OCI-LY3 (cell line): ENCODE results near the gene HARS2.
"Not testable (repeated sequence)": the region's sequence is repeated elsewhere in the genome, so short reads cannot be mapped to it uniquely, and the experiment has no call there.

Source experiments
- H2AFZ ChIP-seq: fragments of 200-600, 300-600 bp; shearing (Covaris generic); 2 replicates; pipeline ENCODE4 v1.6.0; 2014; ENCODE audit warnings: antibody characterized with exemption, low read depth, low read length
- H3K27ac ChIP-seq: fragments of 200-600, 300-600 bp; sonication (generic); 2 replicates; pipeline ENCODE4 v1.5.1; 2014; ENCODE audit warnings: mild to moderate bottlenecking, low read length, moderate library complexity, mixed read lengths
- H3K27me3 ChIP-seq: fragments of 200-600, 300-600 bp; sonication (generic); 2 replicates; pipeline ENCODE4 v1.6.1; 2014; ENCODE audit warnings: low read depth, low read length, mixed read lengths
- H3K36me3 ChIP-seq: fragments of 200-600, 300-600 bp; sonication (generic); replicated peaks from 2 replicates; pipeline ENCODE3; 2014; ENCODE audit warnings: low read depth, low read length, mixed read lengths
- H3K4me1 ChIP-seq: fragments of 300-600, 200-600 bp; sonication (generic); 2 replicates; pipeline ENCODE4 v1.6.1; 2014; ENCODE audit warnings: low read length, mixed read lengths
- H3K4me2 ChIP-seq: fragments of 200-600, 300-600 bp; sonication (generic); 2 replicates; pipeline ENCODE4 v1.6.1; 2014; ENCODE audit warnings: low read length, mixed read lengths
- H3K4me3 ChIP-seq: fragments of 300-600, 200-600 bp; sonication (generic); 2 replicates; pipeline ENCODE4 v1.5.1; 2014; ENCODE audit warnings: antibody characterized with exemption, mild to moderate bottlenecking, low read length, moderate library complexity
- H3K79me2 ChIP-seq: fragments of 300-600, 200-600 bp; shearing (Covaris generic); 2 replicates; pipeline ENCODE4 v1.6.1; 2014; ENCODE audit warnings: mild to moderate bottlenecking, low read length, mixed read lengths
- H3K9ac ChIP-seq: fragments of 300-600, 200-600 bp; shearing (Covaris generic); 2 replicates; pipeline ENCODE4 v1.6.0; 2014; ENCODE audit warnings: mild to moderate bottlenecking, low read length, moderate library complexity
- H3K9me3 ChIP-seq: fragments of 200-600, 300-600 bp; shearing (Covaris generic); 2 replicates; pipeline ENCODE4 v1.6.1; 2014; ENCODE audit warnings: low read length, mixed read lengths; ENCODE audit not compliant: insufficient read depth
- H4K20me1 ChIP-seq: fragments of 200-600, 300-600 bp; sonication (generic); 2 replicates; pipeline ENCODE4 v1.6.1; 2016; ENCODE audit warnings: low read length, mixed read lengths; ENCODE audit not compliant: insufficient read depth
- CTCF ChIP-seq: fragments of 200-600, 300-600 bp; sonication (generic); IDR thresholded peaks from 2 replicates; pipeline ENCODE4 v1.5.1; 2014; ENCODE audit warnings: antibody characterized with exemption, low read length, low read depth
- EZH2phosphoT487 ChIP-seq: fragments of 200-600 bp; shearing (Covaris generic); IDR thresholded peaks from 2 replicates; pipeline ENCODE4 v1.6.1; 2018; ENCODE audit warnings: antibody characterized with exemption, mixed run types, low read depth

The HARS2 gene

GRCh38 chr5:140710899-140711552 lies 19.8 kb downstream of the HARS2 start:
- peak overlapping the region; percentile 79 for H3K27ac ChIP-seq
- H3K4me3 ChIP-seq: peak overlapping the region; percentile 96
- H3K4me2 ChIP-seq: peak overlapping the region; percentile 84
- H3K79me2 ChIP-seq: no peaks in the 10 kb centered on the region
- H3K9ac ChIP-seq: peak overlapping the region; percentile 68
- no peaks in the 10 kb centered on the region for H3K9me3 ChIP-seq
- H4K20me1 ChIP-seq: no peaks in the 10 kb centered on the region
- no peaks in the 10 kb centered on the region for H3K27me3 ChIP-seq
- H3K36me3 ChIP-seq: peaks cover 5% of the 10 kb centered on the region
- peak overlapping the region; percentile 84 for H2AFZ ChIP-seq
- no peak for TF ChIP-seq EZH2phosphoT487
- no peak for TF ChIP-seq CTCF
- H3K4me1 ChIP-seq: no peaks in the 10 kb centered on the region; the same call in 1 of the 2 replicates

GRCh38 chr5:140711794-140712193 lies 20.5 kb downstream of the HARS2 start:
- Histone ChIP-seq H3K27me3 (no peaks in the 10 kb centered on the region), H3K4me2 (peak overlapping the region; percentile 84), H3K27ac (no peak overlapping the region), H2AFZ (no peak overlapping the region), H3K4me1 (no peaks in the 10 kb centered on the region; the same call in 1 of the 2 replicates), H3K4me3 (peak overlapping the region; percentile 96), H3K36me3 (peaks cover 3% of the 10 kb centered on the region), H3K9me3 (no peaks in the 10 kb centered on the region), H3K79me2 (no peaks in the 10 kb centered on the region), H4K20me1 (no peaks in the 10 kb centered on the region), H3K9ac (no peak overlapping the region)
- TF ChIP-seq EZH2phosphoT487 (no peak), CTCF (no peak)

GRCh38 chr5:140713562-140714094 lies 22.4 kb downstream of the HARS2 start:
- Histone ChIP-seq H3K4me2 (no peak overlapping the region), H3K9me3 (no peaks in the 10 kb centered on the region), H3K36me3 (no peaks in the 10 kb centered on the region), H3K27me3 (no peaks in the 10 kb centered on the region), H3K4me1 (no peaks in the 10 kb centered on the region; the same call in 1 of the 2 replicates), H3K27ac (no peak overlapping the region), H2AFZ (no peak overlapping the region), H3K79me2 (no peaks in the 10 kb centered on the region), H3K4me3 (no peak overlapping the region), H4K20me1 (no peaks in the 10 kb centered on the region), H3K9ac (no peak overlapping the region)
- TF ChIP-seq EZH2phosphoT487 (no peak), CTCF (no peak)

GRCh38 chr5:140716238-140716637 lies 25.0 kb downstream of the HARS2 start:
- H3K79me2 ChIP-seq, H3K4me2 ChIP-seq, H3K4me1 ChIP-seq, H3K36me3 ChIP-seq, H3K9me3 ChIP-seq, H3K9ac ChIP-seq, H2AFZ ChIP-seq, H3K27me3 ChIP-seq, H3K27ac ChIP-seq, H3K4me3 ChIP-seq, H4K20me1 ChIP-seq: not testable (repeated sequence)
